Stomach (tissue), 19 donors: ENCODE results near the gene KPNA6. TPM values are rescaled to one million over a fixed set of nuclear protein-coding genes. Genes with fewer than 3 reads are reported as not detected.

ENCODE experiments used
- DNase-seq, 2 donors: peaks; one replicate each; pipeline versions ENCODE4 v3.0.0 to v3.0.0-alpha.2; 2013 to 2019
- H3K27ac ChIP-seq, 5 donors: fragments of 200-600 bp in 4 of 5; sonication (generic) in 4 of 5; one replicate each; pipeline ENCODE4 v1.5.1; 2013 to 2019; ENCODE audit warnings: mild to moderate bottlenecking in 1 of 5, moderate library complexity in 1 of 5
- H3K27me3 ChIP-seq, 3 donors: fragments of 200-600 bp; sonication (generic); one replicate each; pipeline ENCODE4 v1.5.1; 2017 to 2019; ENCODE audit warnings: mixed run types in 1 of 3
- H3K36me3 ChIP-seq, 4 donors: fragments of 200-600 bp; sonication (generic); 1 replicate in 3 of 4; 2 replicates in 1 of 4; pipeline ENCODE4 v1.5.1; 2016 to 2019
- H3K4me1 ChIP-seq, 4 donors: fragments of 200-600 bp; sonication (generic); one replicate each; pipeline ENCODE4 v1.5.1; 2016 to 2019
- H3K4me3 ChIP-seq, 4 donors: fragments of 200-600 bp; sonication (generic) in 3 of 4; one replicate each; pipeline ENCODE4 v1.5.1; 2016 to 2019; ENCODE audit warnings: mild to moderate bottlenecking in 1 of 4
- H3K9me3 ChIP-seq, 4 donors: fragments of 200-600 bp; sonication (generic); one replicate each; pipeline ENCODE4 v1.5.1; 2016 to 2019
- CTCF ChIP-seq, 7 experiments: fragments of 450-650 bp in 4 of 7; fragments of 200-600 bp in 3 of 7; sonication (generic) in 3 of 7; IDR thresholded peaks; one replicate each; pipeline ENCODE4 v1.5.1; 2016 to 2019; ENCODE audit warnings: antibody characterized with exemption in 7 of 7, control low read depth in 2 of 7, mild to moderate bottlenecking in 1 of 7
- EP300 ChIP-seq: sonication (generic); formaldehyde crosslinking; IDR thresholded peaks from one replicate; pipeline ENCODE4 v1.6.1; 2017; ENCODE audit warnings: antibody characterized with exemption
- POLR2A ChIP-seq, 4 donors: fragments of 450-650 bp; IDR thresholded peaks; one replicate each; pipeline ENCODE4 v1.6.1; 2016; ENCODE audit warnings: antibody characterized with exemption in 4 of 4, control low read depth in 2 of 4, mild to moderate bottlenecking in 1 of 4, moderate library complexity in 1 of 4
- POLR2AphosphoS5 ChIP-seq, 3 donors: sonication (generic); formaldehyde crosslinking; IDR thresholded peaks; one replicate each; pipeline ENCODE4 v1.6.1; 2016; ENCODE audit warnings: antibody characterized with exemption in 3 of 3
- WGBS, 5 donors: extraction: QIAGEN DNeasy Blood & Tissue Kit in 3 of 5; methylation state at CpG; one replicate each; pipeline versions ENCODE4 v1.1.5 to v1.1.7; 2013 to 2018; 5-methylcytosine and 5-hydroxymethylcytosine counted together
- intact Hi-C: fragments of 100-400 bp; cut with DNase I; formaldehyde crosslinking; loops from one replicate; pipeline ENCODE4 v1.15.1; 2023; ENCODE audit warnings: low total_unique reads
- long read RNA-seq, 10 donors: transcript quantifications; one replicate each; lab custom pipeline, GENCODE V29; 2026
- polyA plus RNA-seq, 3 donors: library from polyadenylated mRNA; stranded (reverse); fragments of 200-250 nt; gene quantifications; one replicate each; pipeline ENCODE4 v1.2.3, GENCODE V29; 2013
- total RNA-seq, 5 donors: library from RNA; depleted of rRNA; stranded (reverse); fragments of >200 nt; gene quantifications; one replicate each; pipeline versions ENCODE4 v1.1.0 to v1.2.3, GENCODE V29; 2014 to 2016
- donor health status: healthy with polysubstance abuse.
- donor health status: Bipolar disorder and iron deficiency.
- donor health status: healthy.

The KPNA6 gene
- total RNA-seq (10 to 100 TPM; 14.6 to 38.0 (median 32.6) TPM), polyA plus RNA-seq (10 to 100 TPM in 1 of 3 donors, 1 to 10 TPM in 2; 7.6 to 11.3 (median 8.5) TPM)
- long read RNA-seq, donor 1, full-length matches to known transcripts = 1 of 1 reads
- long read RNA-seq, donor 1, partial matches to known transcripts = 0 of 1 reads
- long read RNA-seq, donor 1, other reads (novel, unspliced or antisense) = 0 of 1 reads
- long read RNA-seq, donor 2, full-length matches to known transcripts = 3 of 3 reads
- long read RNA-seq, donor 2, partial matches to known transcripts = 0 of 3 reads
- long read RNA-seq, donor 2, other reads (novel, unspliced or antisense) = 0 of 3 reads
- long read RNA-seq, donor 3, full-length matches to known transcripts = 1 of 1 reads
- long read RNA-seq, donor 3, partial matches to known transcripts = 0 of 1 reads
- long read RNA-seq, donor 3, other reads (novel, unspliced or antisense) = 0 of 1 reads
- long read RNA-seq, donor 4 = 0 reads
- long read RNA-seq, donor 5, full-length matches to known transcripts = 6 of 6 reads
- long read RNA-seq, donor 5, partial matches to known transcripts = 0 of 6 reads
- long read RNA-seq, donor 5, other reads (novel, unspliced or antisense) = 0 of 6 reads
- long read RNA-seq, donor 6 = 0 reads
- long read RNA-seq, donor 7, full-length matches to known transcripts = 5 of 5 reads
- long read RNA-seq, donor 7, partial matches to known transcripts = 0 of 5 reads
- long read RNA-seq, donor 7, other reads (novel, unspliced or antisense) = 0 of 5 reads
- long read RNA-seq, donor 8, full-length matches to known transcripts = 4 of 25 reads
- long read RNA-seq, donor 8, partial matches to known transcripts = 21 of 25 reads
- long read RNA-seq, donor 8, other reads (novel, unspliced or antisense) = 0 of 25 reads
- long read RNA-seq, donor 9, full-length matches to known transcripts = 1 of 1 reads
- long read RNA-seq, donor 9, partial matches to known transcripts = 0 of 1 reads
- long read RNA-seq, donor 9, other reads (novel, unspliced or antisense) = 0 of 1 reads
- long read RNA-seq, donor 10, full-length matches to known transcripts = 4 of 4 reads
- long read RNA-seq, donor 10, partial matches to known transcripts = 0 of 4 reads
- long read RNA-seq, donor 10, other reads (novel, unspliced or antisense) = 0 of 4 reads

- Histone ChIP-seq H3K27ac (peak within 1 kb of the TSS; percentile 89 to 97 (median 94)), H3K27me3 (no peaks in the 10 kb centered on the region), H3K9me3 (no peaks in the 10 kb centered on the region), H3K4me3 (peak within 1 kb of the TSS; percentile 67 to 97 (median 92)), H3K4me1 (peaks cover 33 to 54% (median 46%) of the 10 kb centered on the region in 4 donors), H3K36me3 (peaks cover 0 to under 1% (median 0%) of the 10 kb centered on the region in 4 donors)
- DNase-seq = peak; percentile 90 to 98
- TF ChIP-seq CTCF (IDR thresholded peaks at IDR 0.05) (no peak), POLR2AphosphoS5 (IDR thresholded peaks at IDR 0.05) (peak; percentile 76 to 97 (median 81)), POLR2A (IDR thresholded peaks at IDR 0.05) (peak in 1 of 4 donors; percentile 59), EP300 (no peak)
- WGBS, 5 donors = 0 to 2% (median 0%) methylated on average over 22 to 45 of the region's 45 CpGs
- intact Hi-C loops = no loop called here
Observed at GRCh38 chr1:32107742-32108661, at the start of gene KPNA6. Gene KPNA6 (plus strand): TSS chr1:32108056. CDS start chr1:32108131, 75 bp downstream.

GRCh38 chr1:32060914-32061313 is 46.9 kb upstream of the KPNA6 start:
- H3K4me3 ChIP-seq = no peak overlapping the region
- H3K4me1 ChIP-seq = peaks cover 7 to 16% (median 12%) of the 10 kb centered on the region in 4 donors
- TF ChIP-seq POLR2AphosphoS5 (IDR thresholded peaks at IDR 0.05) (no peak), CTCF (IDR thresholded peaks at IDR 0.05) (no peak), POLR2A (IDR thresholded peaks at IDR 0.05) (no peak), EP300 (no peak)
- intact Hi-C loops = loop anchor here (10.0 kb wide), 1 partner anchor 46 kb away; the partner anchor contains the start of gene KHDRBS1
- H3K27ac ChIP-seq = no peak overlapping the region
- H3K27me3 ChIP-seq = no peaks in the 10 kb centered on the region
- peaks cover 2 to 67% (median 35%) of the 10 kb centered on the region in 4 donors for H3K36me3 ChIP-seq
- no peak for DNase-seq
- no peaks in the 10 kb centered on the region for H3K9me3 ChIP-seq

GRCh38 chr1:32062867-32063230 is 45.0 kb upstream of the KPNA6 start:
- intact Hi-C loops = loop anchor here (10.0 kb wide), 1 partner anchor 48 kb away; the partner anchor contains the start of gene KHDRBS1
- no peak overlapping the region for H3K4me3 ChIP-seq

More at GRCh38 chr1:32062867-32063230, 45.0 kb upstream of the KPNA6 start:
- H3K27me3 ChIP-seq = no peaks in the 10 kb centered on the region
- no peak for TF ChIP-seq POLR2AphosphoS5 (IDR thresholded peaks at IDR 0.05)
- TF ChIP-seq CTCF (IDR thresholded peaks at IDR 0.05) = no peak
- TF ChIP-seq EP300 = no peak
- TF ChIP-seq POLR2A (IDR thresholded peaks at IDR 0.05) = no peak
- H3K27ac ChIP-seq = peak overlapping the region in 4 of 5 donors; percentile 12 to 61 (median 35)
- DNase-seq = no peak
- WGBS, 5 donors = 68 to 85% (median 75%) methylated on average over 4 of the region's 4 CpGs
- H3K4me1 ChIP-seq = peaks cover 11 to 34% (median 23%) of the 10 kb centered on the region in 4 donors
- peaks cover 2 to 48% (median 26%) of the 10 kb centered on the region in 4 donors for H3K36me3 ChIP-seq
- no peaks in the 10 kb centered on the region for H3K9me3 ChIP-seq
